Suprapubic skin (tissue), 4 donors: ENCODE results near the gene CNEP1R1. TPM values are rescaled to one million over a fixed set of nuclear protein-coding genes. Genes with fewer than 3 reads are reported as not detected.

Experiments used
- DNase-seq, 2 donors: peaks; one replicate each; pipeline ENCODE4 v3.0.0-alpha.2; 2019; ENCODE audit warnings: low spot score in 2 of 2
- H3K27ac ChIP-seq: fragments of 200-600 bp; sonication (generic); one replicate; pipeline ENCODE4 v1.5.1; 2019
- H3K27me3 ChIP-seq: fragments of 200-600 bp; sonication (generic); one replicate; pipeline ENCODE4 v1.5.1; 2019
- H3K36me3 ChIP-seq: fragments of 200-600 bp; sonication (generic); one replicate; pipeline ENCODE4 v1.5.1; 2019
- H3K4me1 ChIP-seq: fragments of 200-600 bp; sonication (generic); one replicate; pipeline ENCODE4 v1.5.1; 2019
- H3K4me3 ChIP-seq: fragments of 200-600 bp; sonication (generic); one replicate; pipeline ENCODE4 v1.5.1; 2019; ENCODE audit warnings: mild to moderate bottlenecking
- H3K9me3 ChIP-seq: fragments of 200-600 bp; sonication (generic); one replicate; pipeline ENCODE4 v1.5.1; 2019
- EP300 ChIP-seq: sonication (generic); formaldehyde crosslinking; IDR thresholded peaks from one replicate; pipeline ENCODE4 v1.6.1; 2017; ENCODE audit warnings: antibody characterized with exemption
- POLR2A ChIP-seq, 2 donors: fragments of 450-650 bp; IDR thresholded peaks; one replicate each; pipeline ENCODE4 v1.6.1; 2017; ENCODE audit warnings: antibody characterized with exemption in 2 of 2, mild to moderate bottlenecking in 2 of 2, moderate library complexity in 2 of 2
- POLR2AphosphoS5 ChIP-seq, 3 donors: sonication (generic); formaldehyde crosslinking; IDR thresholded peaks; one replicate each; pipeline ENCODE4 v1.6.1; 2017; ENCODE audit warnings: antibody characterized with exemption in 3 of 3
- WGBS: methylation state at CpG from one replicate; pipeline ENCODE4 v1.1.5; 2018; 5-methylcytosine and 5-hydroxymethylcytosine counted together
- total RNA-seq, 4 donors: library from RNA; depleted of rRNA; stranded (reverse); fragments of >200 nt; gene quantifications; one replicate each; pipeline ENCODE4 v1.1.0, GENCODE V29; 2016
- TF ChIP-seq, protein P1 (sequence below), 2 donors: fragments of 200-600 bp in 1 of 2; fragments of 450-650 bp in 1 of 2; sonication (generic) in 1 of 2; IDR thresholded peaks; one replicate each; pipeline ENCODE4 v1.5.1; 2016 to 2019; ENCODE audit warnings: antibody characterized with exemption in 2 of 2, mild to moderate bottlenecking in 1 of 2, moderate library complexity in 1 of 2

The CNEP1R1 gene
- total RNA-seq, 4 donors from 2014 or later: 13.5 to 24.6 (median 16.5) TPM

DNA sequence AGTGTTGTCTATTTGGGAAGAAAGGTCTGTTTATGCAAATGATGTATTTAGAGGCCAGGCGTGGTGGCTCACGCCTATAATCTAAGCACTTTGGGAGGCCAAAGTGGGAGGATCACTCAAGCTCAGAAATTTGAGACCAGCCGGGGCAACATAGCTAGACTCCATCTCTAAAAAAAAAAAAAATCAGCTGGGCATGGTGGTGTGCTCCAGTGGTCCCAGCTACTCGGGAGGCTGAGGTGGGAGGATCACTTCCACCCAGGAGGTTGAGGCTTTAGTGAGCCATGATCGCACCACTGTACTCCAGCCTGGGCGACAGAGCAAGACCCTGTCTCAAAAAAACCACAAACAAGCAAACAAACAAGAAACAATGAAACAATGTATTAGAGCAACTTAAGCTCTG is 21.8 kb downstream of the CNEP1R1 start:
- 93% methylated on average over 6 of the region's 6 CpGs for WGBS

DNA sequence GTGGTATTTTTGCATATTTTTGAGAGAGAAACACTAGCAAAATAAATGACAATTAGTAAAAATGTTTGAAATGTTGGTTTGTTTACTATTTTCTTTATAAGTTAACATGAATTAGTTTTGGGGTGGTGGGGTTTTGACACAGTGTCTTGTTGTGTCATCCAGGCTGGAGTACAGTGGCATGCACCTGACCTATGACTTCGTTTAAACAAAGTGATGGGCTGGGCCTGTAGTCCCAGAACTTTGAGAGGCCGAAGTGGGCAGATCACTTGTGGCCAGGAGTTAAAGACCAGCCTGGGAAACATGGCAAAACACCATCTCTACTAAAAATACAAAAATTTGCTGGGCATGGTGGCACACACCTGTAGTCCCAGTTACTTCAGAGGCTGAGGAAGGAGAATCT is 22.8 kb downstream of the CNEP1R1 start:
- peaks cover 4% of the 10 kb centered on the region for H3K27me3 ChIP-seq
- 87% methylated on average over 2 of the region's 2 CpGs for WGBS
- no peak overlapping the region for H3K4me3 ChIP-seq
- H3K4me1 ChIP-seq: no peaks in the 10 kb centered on the region
- no peak for DNase-seq
- no peak for TF ChIP-seq EP300
- TF ChIP-seq, protein P1, sequence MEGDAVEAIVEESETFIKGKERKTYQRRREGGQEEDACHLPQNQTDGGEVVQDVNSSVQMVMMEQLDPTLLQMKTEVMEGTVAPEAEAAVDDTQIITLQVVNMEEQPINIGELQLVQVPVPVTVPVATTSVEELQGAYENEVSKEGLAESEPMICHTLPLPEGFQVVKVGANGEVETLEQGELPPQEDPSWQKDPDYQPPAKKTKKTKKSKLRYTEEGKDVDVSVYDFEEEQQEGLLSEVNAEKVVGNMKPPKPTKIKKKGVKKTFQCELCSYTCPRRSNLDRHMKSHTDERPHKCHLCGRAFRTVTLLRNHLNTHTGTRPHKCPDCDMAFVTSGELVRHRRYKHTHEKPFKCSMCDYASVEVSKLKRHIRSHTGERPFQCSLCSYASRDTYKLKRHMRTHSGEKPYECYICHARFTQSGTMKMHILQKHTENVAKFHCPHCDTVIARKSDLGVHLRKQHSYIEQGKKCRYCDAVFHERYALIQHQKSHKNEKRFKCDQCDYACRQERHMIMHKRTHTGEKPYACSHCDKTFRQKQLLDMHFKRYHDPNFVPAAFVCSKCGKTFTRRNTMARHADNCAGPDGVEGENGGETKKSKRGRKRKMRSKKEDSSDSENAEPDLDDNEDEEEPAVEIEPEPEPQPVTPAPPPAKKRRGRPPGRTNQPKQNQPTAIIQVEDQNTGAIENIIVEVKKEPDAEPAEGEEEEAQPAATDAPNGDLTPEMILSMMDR (IDR thresholded peaks at IDR 0.05): no peak
- TF ChIP-seq POLR2AphosphoS5 (IDR thresholded peaks at IDR 0.05): no peak
- TF ChIP-seq POLR2A (IDR thresholded peaks at IDR 0.05): no peak
- H3K27ac ChIP-seq: no peak overlapping the region
- H3K36me3 ChIP-seq: no peaks in the 10 kb centered on the region
- H3K9me3 ChIP-seq: no peaks in the 10 kb centered on the region

More for the DNA sequence above, 21.8 kb downstream of the CNEP1R1 start:
- peaks cover 4% of the 10 kb centered on the region for H3K27me3 ChIP-seq
- no peak overlapping the region for H3K4me3 ChIP-seq
- H3K27ac ChIP-seq: no peak overlapping the region
- no peaks in the 10 kb centered on the region for H3K9me3 ChIP-seq
- TF ChIP-seq EP300 (no peak), POLR2AphosphoS5 (IDR thresholded peaks at IDR 0.05) (no peak), POLR2A (IDR thresholded peaks at IDR 0.05) (no peak)
- TF ChIP-seq, protein P1 (IDR thresholded peaks at IDR 0.05): no peak
- H3K36me3 ChIP-seq: no peaks in the 10 kb centered on the region
- H3K4me1 ChIP-seq: no peaks in the 10 kb centered on the region
- no peak for DNase-seq

DNA sequence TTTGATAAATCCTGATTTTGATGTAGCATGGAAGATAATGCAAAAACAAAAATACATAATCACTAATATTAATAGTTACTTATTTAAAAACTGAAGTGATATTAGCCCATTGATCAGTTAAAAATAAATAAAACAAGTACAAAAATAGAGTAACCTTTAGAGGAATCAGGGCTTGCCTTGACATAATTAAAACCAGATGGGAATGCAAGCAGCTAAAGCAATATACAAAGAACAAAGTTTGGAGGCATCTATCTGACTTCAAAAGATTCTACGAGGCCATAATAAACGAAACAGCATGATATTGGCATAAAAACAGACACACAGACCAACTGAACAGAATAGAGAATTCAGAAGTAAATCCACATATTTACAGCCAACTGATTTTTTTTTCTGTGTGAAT is 25.8 kb downstream of the CNEP1R1 start:
- WGBS: 23% methylated on average over 2 of the region's 2 CpGs
- no peak for DNase-seq
- H3K36me3 ChIP-seq: no peaks in the 10 kb centered on the region

DNA sequence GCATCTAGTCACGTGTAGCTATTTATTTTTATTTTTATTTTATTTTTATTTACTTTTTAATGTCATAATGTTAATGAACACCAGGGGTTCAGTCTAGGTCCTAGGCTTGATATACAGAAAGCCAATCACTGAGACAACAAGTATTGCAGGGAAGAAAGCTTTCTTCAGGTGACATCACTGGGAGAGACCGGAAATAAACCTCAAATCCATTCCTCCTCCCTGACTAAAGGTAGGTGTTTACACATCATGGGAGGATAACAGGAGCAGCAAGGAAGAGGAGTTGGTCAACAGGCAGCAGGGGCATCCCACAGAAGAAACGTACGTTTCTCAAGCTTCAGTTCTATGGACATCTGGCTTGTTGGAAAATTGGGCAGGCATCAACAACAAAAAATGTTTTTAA is 31.2 kb downstream of the CNEP1R1 start:
- no peaks in the 10 kb centered on the region for H3K36me3 ChIP-seq
- 75% methylated on average over 4 of the region's 4 CpGs for WGBS
- DNase-seq: no peak

More for the DNA sequence above, 25.8 kb downstream of the CNEP1R1 start:
- no peaks in the 10 kb centered on the region for H3K4me1 ChIP-seq
- TF ChIP-seq POLR2A (IDR thresholded peaks at IDR 0.05): no peak
- TF ChIP-seq, protein P1 (IDR thresholded peaks at IDR 0.05): no peak
- no peak for TF ChIP-seq EP300
- TF ChIP-seq POLR2AphosphoS5 (IDR thresholded peaks at IDR 0.05): no peak
- H3K27ac ChIP-seq: no peak overlapping the region
- peaks cover 3% of the 10 kb centered on the region for H3K9me3 ChIP-seq
- H3K4me3 ChIP-seq: no peak overlapping the region
- H3K27me3 ChIP-seq: no peaks in the 10 kb centered on the region

DNA sequence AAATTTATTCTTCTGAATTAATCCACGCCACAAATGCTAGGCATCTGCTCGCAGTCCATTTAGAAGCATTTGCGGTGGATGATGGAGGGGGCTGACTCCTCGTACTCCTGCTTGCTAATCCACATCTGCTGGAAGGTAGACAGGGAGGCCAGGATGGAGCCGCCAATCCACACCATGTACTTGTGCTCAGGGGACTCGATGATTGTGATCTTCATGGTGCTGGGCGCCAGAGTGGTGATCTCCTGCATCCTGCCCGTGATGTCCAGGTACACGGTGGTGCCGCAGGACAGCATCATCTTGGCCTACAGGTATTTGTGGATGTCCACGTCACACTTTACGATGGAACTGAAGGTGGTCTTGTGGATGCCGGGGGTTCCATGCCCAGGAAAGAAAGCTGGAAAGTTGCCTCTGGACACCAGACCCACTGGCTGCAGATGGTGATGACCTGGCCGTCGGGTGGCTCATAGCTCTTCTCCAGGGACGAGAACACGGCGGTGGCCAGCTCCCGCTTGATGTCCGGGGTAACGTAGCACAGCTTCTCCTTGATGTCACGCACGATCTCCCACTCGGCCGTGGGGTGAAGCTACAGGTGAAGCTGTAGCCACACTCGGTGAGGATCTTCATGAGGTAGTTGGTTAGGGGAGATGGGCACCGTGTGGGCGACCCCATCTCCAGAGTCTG is 33.2 kb downstream of the CNEP1R1 start:
- H3K27ac ChIP-seq: no peak overlapping the region
- 97% methylated on average over 25 of the region's 28 CpGs for WGBS
- TF ChIP-seq POLR2A (IDR thresholded peaks at IDR 0.05): no peak
- TF ChIP-seq, protein P1 (IDR thresholded peaks at IDR 0.05): no peak
- TF ChIP-seq EP300: no peak
- TF ChIP-seq POLR2AphosphoS5 (IDR thresholded peaks at IDR 0.05): no peak
- H3K27me3 ChIP-seq: no peaks in the 10 kb centered on the region
- no peak overlapping the region for H3K4me3 ChIP-seq
- H3K4me1 ChIP-seq: no peaks in the 10 kb centered on the region
- no peak for DNase-seq
- H3K9me3 ChIP-seq: peaks cover 12% of the 10 kb centered on the region
- H3K36me3 ChIP-seq: no peaks in the 10 kb centered on the region

More for the DNA sequence above, 31.2 kb downstream of the CNEP1R1 start:
- H3K27ac ChIP-seq: no peak overlapping the region
- H3K4me3 ChIP-seq: no peak overlapping the region
- peaks cover 12% of the 10 kb centered on the region for H3K9me3 ChIP-seq
- TF ChIP-seq, protein P1 (IDR thresholded peaks at IDR 0.05): no peak
- TF ChIP-seq EP300: no peak
- TF ChIP-seq POLR2A (IDR thresholded peaks at IDR 0.05): no peak
- TF ChIP-seq POLR2AphosphoS5 (IDR thresholded peaks at IDR 0.05): no peak
- no peaks in the 10 kb centered on the region for H3K4me1 ChIP-seq
- H3K27me3 ChIP-seq: no peaks in the 10 kb centered on the region
